Karpas-422 (cell line): Measurements from ENCODE around the gene CNGA2. TPM values are rescaled to one million over a fixed set of nuclear protein-coding genes. Genes with fewer than 3 reads are reported as not detected.

ENCODE experiments used
- DNase-seq: peaks from one replicate; pipeline ENCODE4 v3.0.0-alpha.2; 2015
- H2AFZ ChIP-seq: fragments of 200-600 bp; sonication (generic); 2 replicates; pipeline ENCODE4 v1.6.1; 2014; ENCODE audit warnings: antibody characterized with exemption, low read length, mixed read lengths
- H3K27ac ChIP-seq: fragments of 200-600 bp; sonication (generic); 2 replicates; pipeline ENCODE4 v1.5.1; 2014; ENCODE audit warnings: mild to moderate bottlenecking, low read length, moderate library complexity
- H3K27me3 ChIP-seq: fragments of 200-600 bp; sonication (generic); 2 replicates; pipeline ENCODE4 v1.6.1; 2014; ENCODE audit warnings: low read length, mixed read lengths
- H3K36me3 ChIP-seq: fragments of 200-600 bp; sonication (generic); 2 replicates; pipeline ENCODE4 v1.6.1; 2014; ENCODE audit warnings: low read length, mixed read lengths; ENCODE audit not compliant: insufficient read depth
- H3K4me1 ChIP-seq: fragments of 200-600 bp; sonication (generic); 2 replicates; pipeline ENCODE4 v1.6.1; 2014; ENCODE audit warnings: mild to moderate bottlenecking, low read length, mixed read lengths
- H3K4me2 ChIP-seq: fragments of 200-600 bp; sonication (generic); 2 replicates; pipeline ENCODE4 v1.6.1; 2014; ENCODE audit warnings: low read length, low read depth, mild to moderate bottlenecking; ENCODE audit not compliant: poor library complexity, severe bottlenecking
- H3K4me3 ChIP-seq: fragments of 200-600 bp; sonication (generic); 2 replicates; pipeline ENCODE4 v1.5.1; 2014; ENCODE audit warnings: mild to moderate bottlenecking, antibody characterized with exemption, low read length, mixed read lengths
- H3K79me2 ChIP-seq: fragments of 200-600 bp; sonication (generic); 2 replicates; pipeline ENCODE4 v1.6.1; 2014; ENCODE audit warnings: mild to moderate bottlenecking, low read length, mixed read lengths
- H3K9ac ChIP-seq: fragments of 200-600 bp; sonication (generic); 2 replicates; pipeline ENCODE4 v1.6.0; 2014; ENCODE audit warnings: low read length
- H3K9me2 ChIP-seq: fragments of 200-600 bp; sonication (generic), shearing (Covaris generic); replicated peaks from 2 replicates; pipeline ENCODE4 v1.6.0; 2014; ENCODE audit warnings: mild to moderate bottlenecking, low read length, moderate library complexity; ENCODE audit not compliant: insufficient read depth
- H3K9me3 ChIP-seq: fragments of 300-700, 200-600 bp; sonication (generic); 2 replicates; pipeline ENCODE4 v1.6.1; 2014; ENCODE audit warnings: low read length, mixed read lengths
- H4K20me1 ChIP-seq: fragments of 200-600 bp; sonication (generic); 2 replicates; pipeline ENCODE4 v1.6.1; 2014; ENCODE audit warnings: mild to moderate bottlenecking, antibody characterized with exemption, low read length, low read depth; ENCODE audit not compliant: insufficient read depth
- total RNA-seq: library from RNA; depleted of rRNA; stranded (reverse); fragments of >200 nt; shearing (Covaris generic); gene quantifications from 2 replicates; pipeline ENCODE4 v1.2.3, GENCODE V29; 2014; ENCODE audit warnings: low replicate concordance

Gene CNGA2
- total RNA-seq, 1 experiment from 2014 or later = not detected

DNA sequence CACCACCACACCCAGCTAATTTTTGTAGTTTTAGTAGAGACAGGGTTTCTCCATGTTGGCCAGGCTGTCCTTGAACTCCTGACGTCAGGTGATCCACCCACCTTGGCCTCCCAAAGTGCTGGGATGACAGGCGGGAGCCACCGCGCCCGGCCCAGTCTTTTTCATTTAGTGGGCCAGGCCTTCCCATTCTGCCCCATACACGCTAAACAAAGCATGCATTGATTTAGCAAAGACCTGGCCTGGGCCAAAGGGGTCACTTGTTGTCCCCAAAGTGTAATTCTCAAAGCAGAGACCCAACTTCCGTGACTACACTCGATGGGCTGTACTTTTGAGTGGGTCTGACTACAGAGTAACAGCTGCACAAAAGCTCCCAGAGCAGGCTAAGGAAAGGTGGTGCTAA lies 29.2 kb downstream of the CNGA2 start:
- Histone ChIP-seq H3K9me3 (no peaks in the 10 kb centered on the region), H3K79me2 (no peaks in the 10 kb centered on the region), H3K4me1 (no peaks in the 10 kb centered on the region), H3K9me2 (no peaks in the 10 kb centered on the region), H3K36me3 (no peaks in the 10 kb centered on the region), H4K20me1 (no peaks in the 10 kb centered on the region), H3K9ac (no peak overlapping the region), H3K4me3 (no peak overlapping the region), H3K4me2 (no peak overlapping the region), H3K27me3 (no peaks in the 10 kb centered on the region), H3K27ac (no peak overlapping the region), H2AFZ (no peak overlapping the region)
- no peak for DNase-seq

DNA sequence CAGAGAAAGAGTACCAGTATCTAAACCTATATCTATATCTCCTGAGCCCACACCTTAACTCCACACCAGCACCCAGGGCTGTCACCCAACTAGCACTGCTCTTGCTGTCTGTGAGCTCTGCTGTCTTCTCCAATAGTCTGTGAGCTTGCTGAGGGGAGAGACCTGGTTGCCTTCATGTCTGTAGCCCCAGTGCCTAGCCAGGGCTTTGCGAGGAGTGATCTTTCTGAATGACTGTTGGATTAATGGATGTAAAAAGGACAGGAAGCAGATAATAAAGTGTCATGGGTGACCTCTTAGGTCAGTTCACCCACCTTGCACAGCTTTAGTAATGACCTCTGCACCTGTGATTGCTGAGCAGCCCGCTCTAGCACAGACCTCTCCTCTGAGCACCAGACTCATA lies 30.5 kb downstream of the CNGA2 start:
- no peaks in the 10 kb centered on the region for H3K27me3 ChIP-seq
- H4K20me1 ChIP-seq = no peaks in the 10 kb centered on the region
- H3K9ac ChIP-seq = no peak overlapping the region
- H3K27ac ChIP-seq = no peak overlapping the region
- no peaks in the 10 kb centered on the region for H3K4me1 ChIP-seq
- H3K79me2 ChIP-seq = no peaks in the 10 kb centered on the region
- H3K36me3 ChIP-seq = no peaks in the 10 kb centered on the region
- H3K9me3 ChIP-seq = no peaks in the 10 kb centered on the region
- no peak overlapping the region for H3K4me2 ChIP-seq
- H3K9me2 ChIP-seq = no peaks in the 10 kb centered on the region
- DNase-seq = no peak
- H3K4me3 ChIP-seq = no peak overlapping the region
- no peak overlapping the region for H2AFZ ChIP-seq

DNA sequence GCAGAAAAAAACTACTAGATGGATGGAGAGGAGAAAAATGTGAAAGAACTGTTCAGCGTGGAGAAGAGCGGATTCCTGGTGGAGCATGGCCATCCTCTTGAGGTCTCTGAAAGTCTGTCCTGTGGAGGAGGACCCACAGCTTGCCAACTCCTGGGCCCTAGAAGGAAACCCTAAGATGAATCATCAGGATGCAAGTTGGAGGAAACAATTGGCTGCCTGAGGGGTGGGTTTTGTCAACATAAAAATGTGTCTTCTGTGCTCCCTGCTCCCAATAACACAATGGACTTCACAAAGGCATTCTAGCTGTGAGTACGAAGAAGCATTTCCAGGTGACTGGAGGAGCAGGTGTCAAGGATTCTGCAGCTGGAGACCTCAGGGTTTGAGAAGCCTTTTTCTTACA lies 37.2 kb downstream of the CNGA2 start:
- H3K4me2 ChIP-seq = no peak overlapping the region
- DNase-seq = no peak
- no peaks in the 10 kb centered on the region for H3K36me3 ChIP-seq
- no peaks in the 10 kb centered on the region for H3K9me3 ChIP-seq
- no peaks in the 10 kb centered on the region for H3K4me1 ChIP-seq
- no peaks in the 10 kb centered on the region for H4K20me1 ChIP-seq
- H3K79me2 ChIP-seq = no peaks in the 10 kb centered on the region
- H3K4me3 ChIP-seq = no peak overlapping the region
- no peak overlapping the region for H3K27ac ChIP-seq
- no peak overlapping the region for H3K9ac ChIP-seq
- H3K9me2 ChIP-seq = no peaks in the 10 kb centered on the region
- H2AFZ ChIP-seq = no peak overlapping the region
- no peaks in the 10 kb centered on the region for H3K27me3 ChIP-seq

DNA sequence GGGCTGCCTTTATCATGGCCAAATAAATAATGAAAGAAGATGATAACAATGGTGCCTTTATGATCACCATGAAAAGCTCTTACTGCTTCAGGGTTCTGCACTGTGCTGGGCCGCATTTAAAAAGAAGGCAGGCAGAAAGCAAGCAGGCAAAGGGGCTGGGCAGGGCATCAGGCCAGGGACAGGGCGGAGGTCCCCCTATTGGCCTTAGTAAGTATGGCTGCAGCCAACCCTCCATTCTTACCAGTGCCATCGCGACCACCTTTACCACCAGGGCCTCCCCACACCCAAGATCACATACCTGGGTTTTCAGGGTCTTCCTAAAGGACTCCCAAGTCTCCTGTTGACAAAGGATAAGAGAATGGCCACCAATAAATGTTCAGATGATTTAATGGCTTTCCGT lies 38.9 kb downstream of the CNGA2 start:
- Histone ChIP-seq H3K4me3 (no peak overlapping the region), H3K36me3 (no peaks in the 10 kb centered on the region), H3K27me3 (no peaks in the 10 kb centered on the region), H3K79me2 (no peaks in the 10 kb centered on the region), H3K4me1 (no peaks in the 10 kb centered on the region), H4K20me1 (no peaks in the 10 kb centered on the region), H3K9ac (no peak overlapping the region), H2AFZ (no peak overlapping the region), H3K4me2 (no peak overlapping the region), H3K9me2 (no peaks in the 10 kb centered on the region), H3K27ac (no peak overlapping the region), H3K9me3 (no peaks in the 10 kb centered on the region)
- no peak for DNase-seq

DNA sequence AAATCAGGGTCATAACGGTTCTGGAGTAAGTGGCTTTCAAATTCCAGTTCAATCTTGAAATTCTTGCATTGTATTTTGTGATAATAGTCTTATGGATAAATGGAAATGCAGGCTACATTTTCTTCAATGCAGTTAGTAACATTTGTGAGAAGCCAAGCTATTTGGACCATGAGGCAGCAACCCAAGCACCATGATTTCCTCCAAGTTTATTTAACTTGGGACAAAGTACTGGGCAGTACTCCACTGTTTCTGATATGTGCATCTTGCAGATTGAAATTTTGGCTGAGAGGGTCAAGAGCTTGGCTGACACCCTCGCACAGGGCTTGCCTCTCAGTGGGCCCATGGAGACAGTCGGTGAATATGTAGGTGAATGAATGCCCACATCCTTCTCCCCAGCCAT lies 39.9 kb downstream of the CNGA2 start:
- H3K4me3 ChIP-seq = no peak overlapping the region
- H3K4me2 ChIP-seq = no peak overlapping the region
- no peak overlapping the region for H3K27ac ChIP-seq
- no peaks in the 10 kb centered on the region for H3K4me1 ChIP-seq
- no peak overlapping the region for H3K9ac ChIP-seq
- H4K20me1 ChIP-seq = no peaks in the 10 kb centered on the region
- H3K27me3 ChIP-seq = no peaks in the 10 kb centered on the region
- H3K9me3 ChIP-seq = no peaks in the 10 kb centered on the region
- H3K36me3 ChIP-seq = no peaks in the 10 kb centered on the region
- DNase-seq = no peak
- H2AFZ ChIP-seq = no peak overlapping the region
- no peaks in the 10 kb centered on the region for H3K79me2 ChIP-seq
- H3K9me2 ChIP-seq = no peaks in the 10 kb centered on the region

DNA sequence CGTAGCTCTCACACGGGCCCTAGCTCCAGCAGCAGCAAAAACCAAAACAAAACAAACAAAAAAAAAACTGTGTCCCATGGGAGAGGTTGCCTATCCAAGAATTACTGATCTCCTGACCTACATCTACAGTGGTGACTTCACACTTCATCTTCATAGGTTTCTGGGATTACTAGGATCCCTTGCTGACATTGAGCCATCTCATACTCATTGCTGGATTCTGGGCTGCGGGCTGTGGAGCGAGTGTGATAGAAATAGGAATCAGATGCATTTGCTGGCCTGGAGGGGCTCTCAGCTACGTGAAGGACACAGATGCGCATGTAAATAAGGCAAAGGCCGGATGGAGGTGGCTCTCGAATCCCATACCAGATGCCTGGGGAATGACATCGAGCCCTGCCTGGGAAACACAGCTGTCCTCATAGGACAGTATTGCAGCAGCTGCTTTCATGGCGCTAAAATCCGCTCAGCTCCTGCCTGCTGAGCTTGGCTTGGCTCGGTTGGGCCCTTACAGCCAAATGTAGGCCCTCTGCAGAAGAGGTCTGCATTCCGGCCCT lies 41.7 kb downstream of the CNGA2 start:
- DNase-seq = no peak
- Histone ChIP-seq H3K79me2 (no peaks in the 10 kb centered on the region), H3K4me3 (no peak overlapping the region), H3K9ac (no peak overlapping the region), H3K9me3 (no peaks in the 10 kb centered on the region), H3K36me3 (no peaks in the 10 kb centered on the region), H2AFZ (no peak overlapping the region), H3K27ac (no peak overlapping the region), H3K4me2 (no peak overlapping the region), H3K9me2 (no peaks in the 10 kb centered on the region), H4K20me1 (no peaks in the 10 kb centered on the region), H3K27me3 (no peaks in the 10 kb centered on the region), H3K4me1 (no peaks in the 10 kb centered on the region)

DNA sequence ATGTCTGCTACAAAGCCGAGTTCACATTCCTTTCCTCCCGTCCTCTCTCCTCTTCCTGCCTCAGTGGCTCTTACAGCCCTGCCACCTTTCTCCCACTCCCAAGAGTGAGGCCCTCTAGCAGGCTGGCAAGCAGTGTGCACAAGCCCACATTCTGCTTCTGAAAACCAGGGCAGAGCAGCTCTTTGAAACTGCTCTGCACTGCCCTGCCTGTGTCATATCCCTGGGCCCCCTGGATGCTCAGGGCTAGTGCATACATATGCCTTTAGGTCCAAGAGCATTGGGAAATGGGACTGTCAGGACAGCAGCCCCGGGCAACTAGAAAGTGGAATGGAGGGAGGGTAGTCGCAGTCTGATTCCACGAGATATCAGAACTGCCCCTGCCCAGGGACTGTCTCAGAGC lies 42.4 kb downstream of the CNGA2 start:
- H3K4me2 ChIP-seq = no peak overlapping the region
- no peak overlapping the region for H2AFZ ChIP-seq
- H3K4me3 ChIP-seq = no peak overlapping the region
- H3K4me1 ChIP-seq = no peaks in the 10 kb centered on the region
- no peaks in the 10 kb centered on the region for H3K36me3 ChIP-seq
- no peaks in the 10 kb centered on the region for H4K20me1 ChIP-seq
- H3K27ac ChIP-seq = no peak overlapping the region
- H3K9ac ChIP-seq = no peak overlapping the region
- H3K79me2 ChIP-seq = no peaks in the 10 kb centered on the region
- no peaks in the 10 kb centered on the region for H3K9me3 ChIP-seq
- H3K9me2 ChIP-seq = no peaks in the 10 kb centered on the region
- no peaks in the 10 kb centered on the region for H3K27me3 ChIP-seq
- no peak for DNase-seq

DNA sequence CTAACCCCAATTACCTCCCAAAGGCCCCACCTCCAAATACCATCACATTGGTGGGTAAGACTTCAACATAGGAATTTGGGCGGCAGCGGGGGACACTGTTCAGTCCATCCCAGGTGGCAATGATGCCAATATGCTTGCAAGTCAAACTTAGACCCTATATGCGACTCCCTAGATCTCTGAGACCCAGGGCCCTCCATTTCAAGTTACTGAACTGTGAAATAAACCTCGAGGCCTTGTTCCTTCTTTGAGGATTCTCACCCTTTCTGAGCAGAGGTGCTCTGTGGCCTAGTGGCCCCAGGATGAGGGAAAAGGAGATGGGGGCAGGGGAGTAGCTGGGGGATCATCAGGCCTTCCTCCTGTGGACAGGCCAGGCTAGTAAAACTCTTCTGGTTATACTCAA lies 44.7 kb downstream of the CNGA2 start:
- Histone ChIP-seq H3K9me2 (no peaks in the 10 kb centered on the region), H2AFZ (no peak overlapping the region), H3K79me2 (no peaks in the 10 kb centered on the region), H4K20me1 (no peaks in the 10 kb centered on the region), H3K9ac (no peak overlapping the region), H3K4me3 (no peak overlapping the region), H3K36me3 (no peaks in the 10 kb centered on the region), H3K27me3 (no peaks in the 10 kb centered on the region), H3K4me1 (no peaks in the 10 kb centered on the region), H3K27ac (no peak overlapping the region), H3K4me2 (no peak overlapping the region), H3K9me3 (no peaks in the 10 kb centered on the region)
- no peak for DNase-seq

DNA sequence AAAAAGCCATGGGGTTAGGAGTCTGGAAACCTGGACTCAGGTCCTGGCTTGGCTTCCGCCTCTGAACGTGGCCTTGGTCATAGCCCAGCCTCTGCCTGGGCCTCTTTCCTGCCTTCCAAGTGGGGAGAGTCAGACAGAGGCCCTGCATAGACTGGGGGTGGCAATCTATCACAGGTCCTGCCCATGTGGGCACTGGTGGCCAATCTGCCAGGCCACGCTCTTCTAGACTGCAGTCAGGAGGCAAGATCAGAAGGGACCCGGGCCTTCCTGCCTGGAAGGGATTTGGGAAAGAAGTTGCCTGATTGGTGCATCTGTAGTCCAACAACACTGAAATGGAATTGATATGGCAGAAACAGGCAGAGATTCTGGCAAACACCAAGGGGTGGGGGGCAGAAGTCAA lies 46.1 kb downstream of the CNGA2 start:
- H2AFZ ChIP-seq = no peak overlapping the region
- H3K27ac ChIP-seq = no peak overlapping the region
- no peaks in the 10 kb centered on the region for H3K9me3 ChIP-seq
- no peaks in the 10 kb centered on the region for H3K27me3 ChIP-seq
- no peaks in the 10 kb centered on the region for H4K20me1 ChIP-seq
- H3K4me1 ChIP-seq = no peaks in the 10 kb centered on the region
- no peak overlapping the region for H3K4me3 ChIP-seq
- no peak overlapping the region for H3K9ac ChIP-seq
- H3K4me2 ChIP-seq = no peak overlapping the region
- no peaks in the 10 kb centered on the region for H3K9me2 ChIP-seq
- no peak for DNase-seq
- H3K79me2 ChIP-seq = no peaks in the 10 kb centered on the region
- no peaks in the 10 kb centered on the region for H3K36me3 ChIP-seq
